Omental fat pad (tissue), 4 donors: ENCODE results near the gene SHISA5. TPM values are rescaled to one million over a fixed set of nuclear protein-coding genes. Genes with fewer than 3 reads are reported as not detected.
"Not testable (repeated sequence)": the region's sequence is repeated elsewhere in the genome, so short reads cannot be mapped to it uniquely, and the experiment has no call there.

Experiments
- ATAC-seq: fragments of 150-250 bp; one replicate; pipeline ENCODE4 v1.9.1; 2016; ENCODE audit warnings: mild to moderate bottlenecking, moderate library complexity; ENCODE audit not compliant: low FRiP score
- DNase-seq: peaks from one replicate; pipeline ENCODE4 v3.0.0-alpha.2; 2019; ENCODE audit warnings: low spot score
- CTCF ChIP-seq, 3 donors: fragments of 450-650 bp; IDR thresholded peaks; one replicate each; pipeline ENCODE4 v1.5.1; 2016 to 2017; ENCODE audit warnings: antibody characterized with exemption in 3 of 3, mild to moderate bottlenecking in 3 of 3, moderate library complexity in 2 of 3
- total RNA-seq, 4 donors: library from RNA; depleted of rRNA; stranded (reverse); fragments of >200 nt; gene quantifications; one replicate each; pipeline ENCODE4 v1.1.0, GENCODE V29; 2016

SHISA5 gene
- total RNA-seq, 4 donors from 2014 or later = 99.5 to 120 (median 118) TPM

DNA sequence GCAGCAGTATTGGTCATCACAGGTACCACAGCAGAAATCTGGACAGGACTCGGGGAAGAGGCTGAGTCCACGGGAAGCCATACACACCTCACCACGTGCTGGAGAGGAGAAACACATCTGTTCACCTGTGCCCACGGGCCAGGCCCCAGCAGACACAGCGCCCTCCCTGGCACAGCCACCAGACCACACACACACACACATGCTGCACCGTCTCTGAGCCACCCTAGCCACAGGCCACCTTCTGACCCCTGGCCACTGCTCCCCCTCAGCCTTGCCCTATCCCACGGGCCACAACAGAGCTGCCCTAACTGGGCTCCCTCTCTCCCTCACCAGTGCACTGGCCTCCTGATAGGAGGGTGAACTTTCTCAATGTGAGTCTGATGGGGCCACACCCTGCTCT lies 2.8 kb downstream of the SHISA5 start:
- no peak for ATAC-seq
- no peak for DNase-seq

DNA sequence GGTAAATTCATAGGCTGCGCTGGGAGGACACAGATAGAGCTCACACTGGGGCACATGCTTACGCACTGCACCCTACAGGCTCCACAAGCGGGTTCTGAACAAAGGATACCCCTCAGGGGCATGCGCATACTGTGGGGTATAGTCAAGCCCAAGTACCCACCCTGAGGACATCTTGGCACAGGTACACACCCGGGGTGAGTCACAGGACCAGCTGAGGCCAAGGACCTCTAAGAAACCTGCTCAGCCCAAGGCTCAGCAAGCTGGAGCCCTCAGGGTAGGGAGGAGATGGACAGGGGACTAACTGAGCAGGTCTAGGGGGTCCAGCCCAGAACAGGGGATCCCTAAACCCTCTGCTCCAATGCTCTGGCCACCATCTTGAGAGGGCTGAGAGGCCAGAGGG lies 3.3 kb downstream of the SHISA5 start:
- ATAC-seq = no peak
- TF ChIP-seq CTCF (IDR thresholded peaks at IDR 0.05) = no peak
- DNase-seq = no peak

More for the DNA sequence above, 2.8 kb downstream of the SHISA5 start:
- TF ChIP-seq CTCF (IDR thresholded peaks at IDR 0.05) = no peak

GRCh38 chr3:48493203-48493501 lies 10.8 kb downstream of the SHISA5 start:
- no peak for DNase-seq
- TF ChIP-seq CTCF (IDR thresholded peaks at IDR 0.05) = no peak
- no peak for ATAC-seq

DNA sequence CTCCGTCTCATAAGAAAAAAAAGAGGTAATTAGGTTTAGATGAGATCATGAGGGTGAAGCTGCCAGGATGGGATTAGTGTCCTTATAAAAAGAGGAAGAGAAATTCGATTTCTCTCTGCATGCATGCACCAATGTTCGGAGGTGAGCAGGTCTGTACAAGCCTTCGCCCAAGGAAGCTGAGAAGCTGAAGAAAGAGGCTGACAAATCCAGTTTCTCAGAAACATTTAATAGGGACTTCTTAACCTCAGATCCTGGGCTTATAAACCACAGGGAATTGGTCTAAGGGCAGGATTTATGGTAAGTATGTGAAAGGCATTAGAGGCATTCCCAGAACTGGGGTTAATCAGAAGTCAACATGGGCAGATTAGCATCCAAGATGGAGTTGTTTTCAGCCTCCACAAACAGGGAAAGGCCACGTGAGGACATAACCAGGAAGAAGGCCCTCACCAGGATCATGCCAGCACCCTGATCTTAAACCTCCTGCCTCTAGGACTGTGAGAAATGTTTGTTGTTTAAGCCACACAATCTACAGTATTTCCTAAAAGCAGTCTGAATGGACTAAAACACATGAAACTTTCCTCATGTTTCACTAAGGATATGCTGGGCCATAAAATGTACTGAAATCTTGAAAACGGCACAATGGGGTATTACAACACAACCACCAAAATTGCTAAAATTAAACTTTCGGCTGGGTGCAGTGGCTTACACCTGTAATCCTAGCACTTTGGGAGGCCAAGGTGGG lies 11.3 kb downstream of the SHISA5 start:
- TF ChIP-seq CTCF (IDR thresholded peaks at IDR 0.05) = no peak
- no peak for DNase-seq
- ATAC-seq = no peak

- ATAC-seq (no peak), DNase-seq (no peak)
Observed at GRCh38 chr3:48486952-48487351, 17.0 kb downstream of the SHISA5 start.

DNA sequence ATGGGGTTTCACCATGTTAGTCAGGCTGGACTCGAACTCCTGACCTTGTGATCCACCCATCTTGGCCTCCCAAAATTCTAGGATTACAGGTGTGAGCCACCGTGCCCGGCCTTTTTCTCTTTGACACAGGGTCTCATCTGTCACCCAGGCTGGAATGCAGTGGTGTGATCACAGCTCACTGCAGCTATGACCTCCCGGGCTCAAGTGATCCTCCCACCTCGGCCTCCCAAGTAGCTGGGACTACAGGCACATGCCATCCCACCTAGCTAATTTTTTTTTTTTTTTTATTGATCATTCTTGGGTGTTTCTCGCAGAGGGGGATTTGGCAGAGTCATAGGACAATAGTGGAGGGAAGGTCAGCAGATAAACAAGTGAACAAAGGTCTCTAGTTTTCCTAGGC lies 21.2 kb downstream of the SHISA5 start:
- ATAC-seq, DNase-seq: not testable (repeated sequence)

More at GRCh38 chr3:48486952-48487351, 17.0 kb downstream of the SHISA5 start:
- no peak for TF ChIP-seq CTCF (IDR thresholded peaks at IDR 0.05)

DNA sequence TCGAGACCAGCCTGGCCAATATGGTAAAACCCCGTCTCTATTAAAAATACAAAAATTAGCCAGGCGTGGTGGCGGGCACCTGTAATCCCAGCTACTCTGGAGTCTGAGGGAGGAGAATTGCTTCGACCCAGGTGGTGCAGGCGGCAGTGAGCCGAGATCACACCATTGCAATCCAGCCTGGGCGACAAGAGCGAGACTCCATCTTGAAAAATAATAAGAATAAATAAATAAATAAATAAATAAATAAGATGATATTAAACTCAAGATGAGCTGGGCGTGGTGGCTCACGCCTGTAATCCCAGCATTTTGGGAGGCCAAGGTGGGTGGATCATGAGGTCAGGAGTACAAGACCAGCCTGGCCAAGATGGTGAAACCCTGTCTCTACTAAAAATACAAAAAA lies 23.1 kb downstream of the SHISA5 start:
- DNase-seq, ATAC-seq: not testable (repeated sequence)

GRCh38 chr3:48478626-48479555 lies 25.1 kb downstream of the SHISA5 start:
- DNase-seq = no peak

More at GRCh38 chr3:48478626-48479555, 25.1 kb downstream of the SHISA5 start:
- no peak for ATAC-seq
- TF ChIP-seq CTCF (IDR thresholded peaks at IDR 0.05) = no peak
